HG03432 (cell line): ENCODE data around the gene NEMF.
"Not testable (repeated sequence)": the region's sequence is repeated elsewhere in the genome, so short reads cannot be mapped to it uniquely, and the experiment has no call there.

Experiments used
- ATAC-seq: cut with Tn5 transposase; IDR thresholded peaks from one replicate; pipeline ENCODE4 v1.9.1; 2021; ENCODE audit warnings: mild to moderate bottlenecking, moderate library complexity; ENCODE audit not compliant: unreplicated experiment

NEMF gene

GRCh38 chr14:49816844-49817243, 35.7 kb downstream of the NEMF start:
- ATAC-seq, result no peak

GRCh38 chr14:49816118-49816517, 36.5 kb downstream of the NEMF start:
- not testable (repeated sequence) for ATAC-seq

GRCh38 chr14:49808780-49809179, 43.8 kb downstream of the NEMF start:
- ATAC-seq, result no peak

GRCh38 chr14:49796025-49796424, 56.6 kb downstream of the NEMF start:
- no peak for ATAC-seq

GRCh38 chr14:49792618-49793017, 60.0 kb downstream of the NEMF start:
- ATAC-seq, result no peak

- ATAC-seq, result no peak
Observed at GRCh38 chr14:49786315-49786714, 66.3 kb downstream of the NEMF start.

- no peak for ATAC-seq
Observed at GRCh38 chr14:49783394-49784014, 69.1 kb downstream of the NEMF start.

GRCh38 chr14:49781040-49781439, 71.5 kb downstream of the NEMF start:
- not testable (repeated sequence) for ATAC-seq

GRCh38 chr14:49778421-49778820, 74.2 kb downstream of the NEMF start:
- ATAC-seq, result no peak

- ATAC-seq, result no peak
Observed at GRCh38 chr14:49774106-49774505, 78.5 kb downstream of the NEMF start.

- ATAC-seq, result not testable (repeated sequence)
Observed at GRCh38 chr14:49771691-49772090, 80.9 kb downstream of the NEMF start.

- no peak for ATAC-seq
Observed at GRCh38 chr14:49770212-49770817, 82.3 kb downstream of the NEMF start.

GRCh38 chr14:49769581-49770211, 82.9 kb downstream of the NEMF start:
- ATAC-seq, result no peak

GRCh38 chr14:49769171-49769570, 83.4 kb downstream of the NEMF start:
- ATAC-seq, result no peak

GRCh38 chr14:49768301-49769121, 84.1 kb downstream of the NEMF start:
- peak; percentile 34 for ATAC-seq

- peak; percentile 96 for ATAC-seq
Observed at GRCh38 chr14:49767571-49768300, 84.9 kb downstream of the NEMF start, which contains the start of gene KLHDC2. Gene KLHDC2, plus strand, starts transcription at chr14:49768153. Its CDS starts 316 bp downstream, at chr14:49768469.

GRCh38 chr14:49767270-49767570, 85.4 kb downstream of the NEMF start:
- ATAC-seq, result no peak

- ATAC-seq, result no peak
Observed at GRCh38 chr14:49766839-49767238, 85.7 kb downstream of the NEMF start.

- no peak for ATAC-seq
Observed at GRCh38 chr14:49761839-49762551, 90.6 kb downstream of the NEMF start.

GRCh38 chr14:49755378-49755777, 97.2 kb downstream of the NEMF start:
- ATAC-seq, result no peak
